GM12891 (cell line): Measurements from ENCODE around the gene SLC6A19.

ENCODE experiments used
- POLR2A ChIP-seq: IDR thresholded peaks from 2 replicates; pipeline ENCODE4 v1.6.1; 2011; ENCODE audit warnings: low read depth, low read length, control low read depth
- POLR2AphosphoS5 ChIP-seq: IDR thresholded peaks from 2 replicates; pipeline ENCODE4 v1.6.1; 2011; ENCODE audit warnings: low read depth, low read length, control low read depth
- SPI1 ChIP-seq: IDR thresholded peaks from 2 replicates; pipeline ENCODE4 v1.6.1; 2011; ENCODE audit warnings: low read depth, low read length, control low read depth
- TAF1 ChIP-seq: IDR thresholded peaks from 2 replicates; pipeline ENCODE4 v1.6.1; 2011; ENCODE audit warnings: low read depth, low read length, control low read depth

DNA sequence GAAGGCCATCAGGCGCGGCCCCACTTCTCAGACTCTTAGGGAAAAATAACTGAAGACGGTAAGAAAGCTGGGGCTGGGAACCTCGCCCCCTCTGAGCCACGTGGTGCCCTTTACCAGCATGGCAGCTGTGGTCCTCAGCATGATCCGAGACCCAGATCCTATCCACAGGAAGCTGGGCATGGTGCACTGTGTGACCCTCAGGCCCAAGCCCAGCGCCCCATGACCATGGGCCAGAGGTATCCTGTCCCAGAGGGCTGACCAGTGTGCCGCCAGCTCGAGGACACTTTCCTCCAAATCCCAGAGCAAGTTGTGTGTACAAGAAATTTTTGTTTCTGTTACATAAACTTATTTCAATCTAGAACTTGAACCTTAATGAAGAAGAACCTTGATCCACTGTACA, 65.4 kb downstream of the SLC6A19 start:
- TF ChIP-seq TAF1 (no peak), POLR2A (no peak), POLR2AphosphoS5 (no peak), SPI1 (no peak)
